HG03060 (cell line): ENCODE data around the gene RRP12.
"Not testable (repeated sequence)": the region's sequence is repeated elsewhere in the genome, so short reads cannot be mapped to it uniquely, and the experiment has no call there.

Experiments used
- ATAC-seq: cut with Tn5 transposase; IDR thresholded peaks from one replicate; pipeline ENCODE4 v1.9.1; 2021; ENCODE audit warnings: low read depth, moderate number of reproducible peaks; ENCODE audit not compliant: unreplicated experiment

RRP12 gene, protein sequence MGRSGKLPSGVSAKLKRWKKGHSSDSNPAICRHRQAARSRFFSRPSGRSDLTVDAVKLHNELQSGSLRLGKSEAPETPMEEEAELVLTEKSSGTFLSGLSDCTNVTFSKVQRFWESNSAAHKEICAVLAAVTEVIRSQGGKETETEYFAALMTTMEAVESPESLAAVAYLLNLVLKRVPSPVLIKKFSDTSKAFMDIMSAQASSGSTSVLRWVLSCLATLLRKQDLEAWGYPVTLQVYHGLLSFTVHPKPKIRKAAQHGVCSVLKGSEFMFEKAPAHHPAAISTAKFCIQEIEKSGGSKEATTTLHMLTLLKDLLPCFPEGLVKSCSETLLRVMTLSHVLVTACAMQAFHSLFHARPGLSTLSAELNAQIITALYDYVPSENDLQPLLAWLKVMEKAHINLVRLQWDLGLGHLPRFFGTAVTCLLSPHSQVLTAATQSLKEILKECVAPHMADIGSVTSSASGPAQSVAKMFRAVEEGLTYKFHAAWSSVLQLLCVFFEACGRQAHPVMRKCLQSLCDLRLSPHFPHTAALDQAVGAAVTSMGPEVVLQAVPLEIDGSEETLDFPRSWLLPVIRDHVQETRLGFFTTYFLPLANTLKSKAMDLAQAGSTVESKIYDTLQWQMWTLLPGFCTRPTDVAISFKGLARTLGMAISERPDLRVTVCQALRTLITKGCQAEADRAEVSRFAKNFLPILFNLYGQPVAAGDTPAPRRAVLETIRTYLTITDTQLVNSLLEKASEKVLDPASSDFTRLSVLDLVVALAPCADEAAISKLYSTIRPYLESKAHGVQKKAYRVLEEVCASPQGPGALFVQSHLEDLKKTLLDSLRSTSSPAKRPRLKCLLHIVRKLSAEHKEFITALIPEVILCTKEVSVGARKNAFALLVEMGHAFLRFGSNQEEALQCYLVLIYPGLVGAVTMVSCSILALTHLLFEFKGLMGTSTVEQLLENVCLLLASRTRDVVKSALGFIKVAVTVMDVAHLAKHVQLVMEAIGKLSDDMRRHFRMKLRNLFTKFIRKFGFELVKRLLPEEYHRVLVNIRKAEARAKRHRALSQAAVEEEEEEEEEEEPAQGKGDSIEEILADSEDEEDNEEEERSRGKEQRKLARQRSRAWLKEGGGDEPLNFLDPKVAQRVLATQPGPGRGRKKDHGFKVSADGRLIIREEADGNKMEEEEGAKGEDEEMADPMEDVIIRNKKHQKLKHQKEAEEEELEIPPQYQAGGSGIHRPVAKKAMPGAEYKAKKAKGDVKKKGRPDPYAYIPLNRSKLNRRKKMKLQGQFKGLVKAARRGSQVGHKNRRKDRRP (N-terminal part only)

DNA sequence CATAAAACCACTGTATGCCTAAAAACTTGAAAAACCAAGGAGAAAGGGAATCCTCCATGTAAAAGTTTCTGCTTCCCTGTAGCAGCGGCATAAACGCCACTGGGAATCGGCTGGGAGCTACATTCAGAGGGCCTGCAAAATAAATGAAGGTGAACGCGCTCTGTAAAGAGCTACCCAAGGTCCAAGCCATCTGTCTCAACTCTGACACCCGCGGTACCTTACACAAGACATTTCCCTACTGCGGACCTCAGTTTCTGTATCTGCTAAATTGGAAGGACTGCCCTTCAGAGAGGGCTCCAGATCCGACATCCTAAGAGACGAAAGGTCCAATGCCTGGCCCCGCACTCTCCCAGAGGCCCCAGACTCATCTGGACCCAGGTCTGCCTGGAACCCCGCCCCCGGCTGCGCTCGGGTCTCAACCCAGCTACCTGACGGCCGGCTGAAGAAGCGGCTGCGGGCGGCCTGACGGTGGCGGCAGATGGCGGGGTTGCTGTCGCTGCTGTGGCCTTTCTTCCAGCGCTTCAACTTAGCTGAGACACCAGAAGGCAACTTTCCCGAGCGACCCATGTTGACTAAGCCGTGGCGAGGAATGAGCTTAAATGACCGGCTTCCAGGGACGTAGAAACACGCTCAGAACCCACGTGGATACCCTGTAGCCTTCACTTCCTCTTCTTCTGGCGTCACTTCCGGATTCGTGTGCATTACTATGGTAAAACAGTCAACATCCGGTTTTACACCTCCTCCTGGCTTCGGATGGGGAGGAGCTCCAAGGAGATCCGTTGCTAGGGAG is at the start of gene RRP12:
RRP12 (minus strand) TSS at position 676 of the 790 bp plus-strand sequence; CDS start at position 567, 109 bp downstream.
- ATAC-seq, result peak; percentile 83

DNA sequence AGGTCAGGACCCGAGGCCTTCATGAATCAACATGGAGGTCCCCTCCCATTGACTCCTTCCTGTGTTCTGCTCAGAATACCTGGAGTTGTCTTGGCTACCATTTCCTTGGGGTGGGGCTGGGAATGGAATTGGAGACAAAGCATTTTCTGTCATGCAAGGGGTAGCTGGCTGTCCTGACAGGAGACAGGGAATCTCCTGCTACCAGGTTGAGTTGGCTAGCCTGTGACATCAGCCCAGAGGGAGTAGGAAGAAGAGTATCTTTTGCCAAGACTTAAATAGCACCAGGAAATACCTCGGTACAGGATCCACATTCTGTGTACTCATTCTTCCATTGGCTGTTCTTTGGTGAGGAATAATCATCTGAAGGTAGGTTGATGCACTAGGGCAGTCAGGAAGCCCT is 49.7 kb upstream of the RRP12 start:
- no peak for ATAC-seq

DNA sequence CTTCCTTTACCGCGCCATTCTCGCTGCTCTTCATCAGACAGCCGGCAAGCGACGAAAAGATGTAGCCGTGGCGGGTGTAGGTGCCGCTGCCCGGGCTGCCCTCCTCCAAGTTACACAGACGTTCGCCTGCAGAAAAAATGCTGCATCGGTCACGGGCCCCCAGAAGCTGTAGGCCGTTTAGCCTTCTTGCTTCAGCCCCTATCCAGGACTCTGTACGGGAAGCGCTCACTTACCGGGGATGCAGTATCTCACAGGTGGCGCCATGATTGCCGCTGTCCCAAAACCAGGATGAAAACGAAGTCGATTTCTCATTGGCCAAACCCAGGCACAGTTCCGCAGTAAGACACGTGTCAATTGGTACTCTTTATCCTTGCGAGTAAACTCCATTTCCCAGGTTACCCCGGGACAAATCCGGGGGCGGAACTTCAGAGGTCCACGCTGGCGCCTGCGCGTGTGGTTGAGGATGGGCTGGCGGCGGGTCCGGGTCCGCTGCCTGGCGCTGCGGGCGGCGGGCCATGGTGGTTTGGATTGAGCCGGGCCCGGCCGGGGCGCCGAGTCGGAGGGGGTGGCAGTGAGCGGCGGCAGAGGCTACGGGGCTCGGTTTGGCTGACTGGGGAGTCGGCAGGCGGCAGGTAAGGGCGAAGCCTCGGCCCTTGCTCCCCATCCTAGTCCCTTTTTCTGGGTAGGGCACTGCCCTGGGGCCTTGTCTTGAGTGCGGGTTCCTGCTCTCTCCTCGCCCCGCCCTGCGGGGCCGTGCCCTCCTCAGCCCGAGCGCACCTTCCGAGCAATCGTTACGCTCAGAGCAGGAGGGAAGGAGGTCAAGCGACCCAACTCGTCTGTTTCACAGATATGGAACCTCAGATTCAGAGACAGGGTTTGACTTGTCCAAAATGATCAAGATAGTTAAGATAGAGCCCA is 44.8 kb upstream of the RRP12 start, which contains the start of the genes EXOSC1 and ZDHHC16:
EXOSC1 (minus strand) TSS at position 285 of the 918 bp plus-strand sequence; CDS start at position 264, 21 bp downstream.
ZDHHC16 (plus strand) TSS at position 454 of the 918 bp plus-strand sequence. CDS start 5,501 bp downstream, outside the sequence.
- peak; percentile 96 for ATAC-seq

DNA sequence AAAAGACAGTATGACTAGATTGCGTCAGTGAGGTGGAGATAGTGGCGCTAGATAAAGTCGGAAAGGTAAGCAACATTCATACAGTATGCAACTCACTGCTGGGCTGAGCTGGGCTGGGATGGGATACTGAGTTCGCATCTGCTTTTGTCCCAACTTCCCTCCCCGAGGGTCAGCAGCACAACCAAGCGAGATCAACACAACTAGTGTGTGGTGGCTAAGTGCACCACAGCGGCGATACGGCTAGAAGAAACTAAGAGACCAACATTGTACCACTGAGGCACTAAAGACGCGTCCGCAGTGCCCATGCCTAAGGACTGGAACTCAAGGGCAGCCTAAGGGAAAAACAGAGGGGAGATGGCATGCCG is 44.2 kb upstream of the RRP12 start:
- ATAC-seq, result no peak

DNA sequence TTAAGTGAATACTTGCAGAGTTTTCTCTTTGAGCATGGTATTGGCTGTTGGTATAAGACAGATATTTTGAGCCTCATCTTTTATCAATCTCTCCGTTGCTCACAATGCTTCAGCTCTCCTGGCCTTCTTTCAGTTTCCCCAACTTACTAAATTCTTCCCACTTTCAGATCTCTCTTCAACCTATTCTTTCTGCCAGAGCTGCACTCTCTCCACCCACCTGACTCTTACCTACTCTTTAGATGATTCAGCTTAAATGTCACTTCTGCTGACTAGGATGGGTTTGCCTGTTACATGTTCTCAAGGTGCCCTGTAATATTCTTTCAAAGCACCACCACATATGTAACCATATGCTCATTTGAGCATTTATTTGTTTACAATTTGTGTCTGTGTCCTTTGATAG is 43.1 kb upstream of the RRP12 start:
- no peak for ATAC-seq

DNA sequence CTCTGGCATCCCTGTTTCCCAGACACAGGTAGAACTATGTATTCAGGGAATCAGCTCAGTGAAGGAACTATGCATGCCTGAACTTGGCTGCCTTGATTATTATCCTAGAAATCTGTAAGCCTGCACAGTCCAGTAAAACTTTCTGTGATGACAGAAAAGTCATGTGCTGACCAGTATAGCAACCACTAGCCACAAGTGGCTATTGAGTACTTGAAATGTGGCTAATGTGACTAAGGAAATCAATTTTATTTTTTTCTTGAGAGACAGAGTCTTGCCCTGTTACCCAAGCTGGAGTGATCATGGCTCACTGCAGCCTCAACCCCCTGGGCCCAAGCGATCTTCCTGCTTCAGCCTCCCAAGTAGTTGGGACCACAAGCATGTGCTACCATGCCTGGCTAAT is 41.1 kb upstream of the RRP12 start:
- no peak for ATAC-seq

DNA sequence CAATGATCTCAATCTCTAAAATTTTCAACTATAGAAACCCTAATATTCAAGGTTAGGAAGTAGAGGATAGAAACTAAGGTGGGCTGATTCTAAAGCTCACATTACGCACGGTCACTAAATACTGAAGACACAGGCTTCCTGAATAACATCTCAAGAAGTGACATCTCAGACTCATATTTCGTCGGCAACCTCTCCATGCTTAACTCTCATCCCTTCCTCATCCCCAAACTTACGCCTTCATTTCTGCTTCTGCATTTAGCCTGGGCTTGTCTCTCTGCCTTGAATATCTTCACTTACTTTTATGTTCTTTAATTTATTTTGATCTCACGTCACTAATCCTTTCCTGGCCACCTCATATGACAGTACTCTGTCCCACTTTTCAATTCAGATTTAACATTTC is 34.1 kb upstream of the RRP12 start:
- no peak for ATAC-seq

DNA sequence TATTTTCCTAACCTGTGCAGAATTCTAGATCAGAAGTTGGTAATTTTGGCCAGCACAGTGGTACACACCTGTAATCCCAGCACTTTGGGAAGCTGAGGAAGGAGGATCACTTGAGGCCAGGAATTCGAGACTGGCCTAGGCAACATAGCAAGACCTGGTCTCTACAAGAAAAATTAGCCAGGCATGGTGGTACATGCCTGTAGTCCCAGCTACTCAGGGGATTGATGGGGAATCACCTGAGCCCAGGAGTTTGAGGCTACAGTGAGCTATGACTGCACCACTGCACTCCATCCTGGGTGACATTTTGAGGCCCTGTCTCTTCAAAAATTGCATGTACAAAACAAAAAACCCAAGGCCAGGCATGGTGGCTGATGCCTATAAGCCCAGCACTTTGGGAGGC is 33.4 kb upstream of the RRP12 start:
- ATAC-seq, result no peak

DNA sequence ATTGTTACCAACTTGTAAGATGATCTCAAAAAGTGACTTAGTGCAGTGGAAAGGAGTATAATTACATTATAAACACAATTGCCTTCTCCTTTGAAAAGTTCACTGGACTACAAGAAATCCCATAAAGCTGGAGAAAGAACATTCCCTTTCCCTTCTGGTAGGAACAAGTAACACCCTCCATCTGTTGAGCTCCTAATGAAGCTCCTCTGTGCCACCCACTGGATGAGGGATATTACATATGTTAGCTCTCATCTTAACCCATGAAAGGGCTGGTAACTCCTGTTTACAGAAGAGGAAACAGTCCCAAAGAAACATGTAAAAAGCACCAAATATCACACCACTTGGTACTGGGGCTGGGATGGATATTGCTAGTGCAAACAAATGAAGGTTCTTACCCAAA is 32.9 kb upstream of the RRP12 start:
- ATAC-seq, result no peak

DNA sequence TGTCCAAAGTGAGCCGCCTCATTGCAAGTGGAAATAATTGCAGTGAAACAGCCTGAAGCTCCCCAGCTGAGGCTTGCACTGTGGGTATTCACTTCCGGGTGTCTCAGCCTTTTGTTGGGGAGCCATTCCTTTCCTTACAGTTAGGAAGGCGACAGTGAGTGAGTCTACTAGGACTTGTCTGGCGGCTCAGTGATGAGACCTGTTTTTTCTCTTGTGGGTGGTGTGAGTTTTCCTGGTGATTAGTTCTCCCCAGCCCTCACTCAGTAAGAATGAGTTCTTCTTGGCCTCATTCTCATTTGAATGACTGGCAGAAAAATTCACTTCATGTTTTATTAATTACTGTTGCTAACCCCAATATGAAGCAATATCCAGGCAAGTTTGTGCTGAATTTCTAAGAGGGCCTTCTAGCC is 27.4 kb upstream of the RRP12 start:
- ATAC-seq, result no peak

DNA sequence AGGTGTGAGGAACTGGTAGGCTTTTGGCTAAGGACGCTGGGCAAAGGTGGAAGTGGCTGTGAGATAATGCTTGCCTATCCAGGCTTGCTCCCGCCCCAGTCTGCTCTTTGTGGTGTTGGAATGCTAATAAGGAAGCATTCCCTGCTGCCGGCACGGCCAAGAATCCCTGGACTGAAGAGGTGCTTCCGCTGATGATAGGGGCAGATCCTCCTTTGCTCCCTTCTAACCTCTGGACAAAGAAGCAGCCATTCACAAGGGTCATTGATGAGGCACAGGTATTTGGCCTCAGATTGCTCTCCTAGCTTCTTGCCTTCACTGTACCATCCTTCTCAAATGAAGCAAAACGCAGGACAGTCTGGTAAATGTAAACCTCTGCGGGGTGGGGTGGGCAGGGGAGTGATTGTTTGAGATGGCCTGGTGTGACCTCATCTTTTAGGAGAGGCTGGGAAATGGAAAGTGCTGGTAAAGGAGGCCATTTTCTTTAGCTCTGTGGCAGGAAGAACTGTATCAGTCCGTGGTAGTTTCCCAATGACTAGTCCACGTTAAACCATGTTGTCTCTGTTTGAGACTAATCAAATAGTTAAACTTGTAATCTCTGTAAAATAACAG is 26.5 kb upstream of the RRP12 start:
- ATAC-seq, result no peak

DNA sequence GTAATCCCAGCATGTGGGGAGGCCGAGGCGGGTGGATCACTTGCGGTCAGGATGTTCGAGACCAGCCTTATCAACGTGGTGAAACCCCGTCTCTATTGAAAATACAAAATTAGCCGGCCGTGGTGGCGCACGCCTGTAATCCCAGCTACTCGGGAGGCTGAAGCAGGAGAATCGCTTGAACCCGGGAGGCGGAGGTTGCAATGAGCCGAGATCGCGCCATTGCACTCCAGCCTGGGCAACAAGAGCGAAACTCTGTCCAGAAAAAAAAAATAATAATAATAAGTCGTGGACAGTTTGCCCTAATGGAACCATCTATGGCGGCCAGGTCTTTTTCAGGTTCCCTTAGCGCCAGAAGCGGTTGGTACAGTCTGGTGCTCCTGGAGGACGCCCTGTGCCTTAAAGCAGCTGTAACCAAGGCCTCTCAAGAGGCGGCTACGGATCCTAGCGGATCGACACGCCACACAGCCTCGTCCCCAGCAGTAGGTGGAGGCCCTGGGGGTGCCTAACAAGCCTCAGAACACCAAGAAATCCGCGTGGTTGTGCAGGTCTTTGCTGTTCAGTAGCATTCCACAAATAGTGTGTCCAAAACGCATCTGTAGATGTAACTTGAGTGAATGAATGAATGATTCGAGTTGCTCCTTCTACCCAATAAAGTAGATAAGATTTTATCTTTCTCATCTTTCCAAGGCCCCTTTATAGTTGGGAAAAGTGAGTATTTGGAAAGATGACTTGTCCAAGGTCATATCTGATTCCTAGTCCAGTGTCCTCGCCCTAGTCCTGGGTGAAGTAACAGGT is 25.8 kb upstream of the RRP12 start:
- no peak for ATAC-seq

DNA sequence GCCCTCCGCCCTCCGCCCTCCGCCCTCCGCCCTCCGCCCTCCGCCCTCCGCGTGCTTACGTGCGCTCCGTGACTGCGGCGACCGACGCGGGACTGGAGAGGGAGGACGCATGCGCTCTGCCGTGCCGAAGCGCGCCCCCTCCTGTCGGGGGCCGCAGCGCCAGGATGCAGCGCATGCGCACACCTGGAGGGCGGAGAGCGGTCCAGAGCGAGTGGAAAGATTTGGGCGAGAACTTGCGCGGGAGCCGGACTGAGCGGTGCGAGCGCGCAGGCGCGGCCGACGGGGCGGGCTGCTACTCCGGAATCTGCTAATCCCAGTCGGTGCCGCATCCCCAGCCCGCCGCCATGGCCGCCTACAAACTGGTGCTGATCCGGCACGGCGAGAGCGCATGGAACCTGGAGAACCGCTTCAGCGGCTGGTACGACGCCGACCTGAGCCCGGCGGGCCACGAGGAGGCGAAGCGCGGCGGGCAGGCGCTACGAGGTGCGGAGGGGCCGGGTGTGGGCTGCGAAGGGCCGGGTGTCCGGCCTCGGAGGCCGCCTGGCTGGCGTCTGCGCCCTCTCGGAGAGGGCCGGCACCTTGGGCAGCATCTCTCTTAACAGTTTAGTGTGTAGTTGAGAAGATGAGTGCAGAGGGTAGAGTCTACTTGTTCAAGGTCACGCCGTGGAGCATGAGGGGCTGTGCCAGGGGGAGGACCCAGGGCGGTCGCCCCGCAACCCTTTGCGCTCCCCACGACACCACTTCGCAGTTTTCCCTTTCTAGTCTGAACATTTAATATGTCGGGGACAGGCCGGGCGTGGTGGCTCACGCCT is 25.0 kb upstream of the RRP12 start, which contains the start of gene PGAM1:
PGAM1 (plus strand) TSS at position 228 of the 812 bp plus-strand sequence; CDS start at position 345, 117 bp downstream.
- ATAC-seq, result peak; percentile 60

DNA sequence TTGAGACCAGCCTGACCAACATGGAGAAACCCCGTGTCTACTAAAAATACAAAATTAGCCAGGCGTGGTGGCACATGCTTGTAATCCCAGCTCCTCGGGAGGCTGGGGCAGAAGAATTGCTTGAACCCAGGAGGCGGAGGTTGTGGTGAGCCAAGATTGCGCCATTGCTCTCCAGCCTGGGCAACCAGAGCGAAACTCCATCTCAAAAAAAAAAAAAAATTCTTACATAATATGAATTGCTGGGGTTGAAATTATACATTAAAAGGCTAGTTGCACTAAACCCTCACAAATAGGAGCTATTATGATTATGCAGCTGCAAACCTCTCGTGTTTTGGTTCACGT is 22.6 kb upstream of the RRP12 start:
- not testable (repeated sequence) for ATAC-seq

DNA sequence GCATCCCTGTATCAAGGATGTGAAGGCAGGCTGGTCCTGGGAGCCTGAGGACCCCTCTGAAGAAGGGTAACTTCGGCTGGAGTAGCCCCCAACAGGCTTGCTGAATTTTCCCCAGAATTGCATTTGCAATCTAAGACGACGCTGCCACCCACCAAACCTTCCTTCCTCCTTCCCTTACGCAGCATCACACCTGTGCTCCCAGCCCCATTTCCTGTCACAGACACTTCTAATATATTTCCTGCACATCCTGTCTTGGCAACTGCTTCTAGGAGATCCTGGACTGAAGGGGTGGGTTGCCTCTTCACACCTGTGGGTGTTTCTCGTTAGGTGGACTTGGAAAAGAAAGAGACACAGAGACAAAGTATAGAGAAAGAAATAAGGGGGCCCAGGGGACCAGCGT is 15.4 kb upstream of the RRP12 start:
- no peak for ATAC-seq

DNA sequence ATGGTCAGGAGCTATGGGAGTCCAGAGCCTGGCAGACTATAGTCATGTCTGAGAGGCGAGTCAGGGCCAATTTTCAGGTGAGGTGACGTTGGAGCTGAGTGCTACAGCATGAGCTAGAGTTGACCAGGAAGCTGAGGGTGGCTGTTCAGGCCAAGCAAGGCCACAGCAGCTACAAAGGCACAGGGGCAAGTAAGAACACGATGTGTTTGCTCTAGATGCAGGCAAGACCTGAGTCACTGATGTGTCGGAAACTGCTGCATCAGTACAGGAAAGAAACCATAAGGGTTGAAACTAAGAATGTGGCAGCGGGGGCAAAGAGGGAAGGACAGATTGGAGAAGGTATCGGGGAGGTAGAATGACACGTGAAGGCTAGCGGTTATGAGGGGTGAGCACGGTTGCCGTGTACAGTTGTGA is 11.8 kb upstream of the RRP12 start:
- ATAC-seq, result no peak

DNA sequence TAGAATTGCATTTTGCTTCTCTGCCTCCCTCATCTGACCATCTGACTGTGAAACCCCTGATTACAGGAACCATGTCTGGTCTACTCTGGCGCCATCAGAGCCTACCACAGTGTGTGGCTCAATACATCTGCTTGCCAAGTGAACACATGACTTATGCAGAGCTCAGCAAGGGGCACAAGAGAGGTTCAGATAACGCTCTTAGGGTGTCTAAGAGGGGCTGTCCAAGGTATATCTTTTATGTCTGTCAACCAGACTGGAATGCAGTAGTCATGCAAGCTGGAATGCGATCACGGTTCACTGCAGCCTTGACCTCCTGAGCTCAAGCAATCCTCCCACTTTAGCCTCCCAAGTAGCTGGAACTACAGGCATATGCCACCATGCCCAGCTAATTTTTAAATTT is 10.3 kb upstream of the RRP12 start:
- ATAC-seq, result no peak
